Brain pericyte (primary cell): ENCODE data around the gene BATF3.

Source experiments
- DNase-seq: peaks from one replicate; pipeline ENCODE4 v3.0.0-alpha.2; 2012; ENCODE audit warnings: low read depth, low spot score

Gene BATF3

DNA sequence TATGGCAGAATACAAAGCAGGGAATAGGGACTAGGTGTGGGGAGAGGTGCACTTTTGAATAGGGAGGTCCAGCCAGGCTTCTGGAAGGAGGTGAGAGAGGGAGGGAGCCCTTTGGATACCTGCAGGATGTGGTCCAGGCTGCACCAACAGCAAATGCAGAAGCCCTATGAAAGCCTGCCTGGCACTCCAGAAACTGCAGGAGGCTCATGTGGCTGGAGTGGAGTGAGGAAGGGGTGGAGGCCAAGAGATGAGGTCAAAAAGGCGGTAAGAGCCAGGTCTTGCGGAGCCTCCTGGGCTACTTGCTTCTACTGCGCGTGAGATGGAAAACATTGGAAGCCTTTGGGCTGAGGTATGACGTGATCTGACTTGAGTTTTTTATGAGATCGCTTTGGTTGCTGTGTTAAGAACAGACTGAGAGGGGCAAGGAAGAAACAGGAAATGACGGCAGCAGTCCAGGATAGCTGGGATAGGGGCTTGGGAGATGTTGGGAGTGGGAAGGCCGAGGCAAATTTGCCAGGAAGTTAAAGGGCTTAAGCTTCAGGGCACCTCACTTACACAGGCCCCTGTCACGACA lies 4.4 kb upstream of the BATF3 start:
- DNase-seq: no peak

DNA sequence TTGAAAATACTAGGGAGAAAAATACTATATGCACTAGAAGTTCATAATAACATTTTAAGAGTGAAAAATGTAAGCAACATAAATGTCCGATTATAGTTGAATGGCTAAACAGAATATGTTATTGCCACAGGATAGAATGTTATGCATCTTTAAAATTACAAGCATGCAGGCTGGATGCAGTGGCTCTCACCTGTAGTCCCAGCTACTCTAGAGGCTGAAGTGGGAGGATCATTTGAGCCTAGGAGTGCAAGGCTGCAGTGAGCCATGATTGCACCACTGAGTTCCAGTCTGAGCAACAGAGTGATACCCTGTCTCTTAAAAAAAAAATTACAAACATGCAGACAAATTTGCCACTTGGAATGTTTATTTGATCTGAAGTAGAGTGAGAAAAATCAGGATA lies 3.0 kb upstream of the BATF3 start:
- DNase-seq: no peak

DNA sequence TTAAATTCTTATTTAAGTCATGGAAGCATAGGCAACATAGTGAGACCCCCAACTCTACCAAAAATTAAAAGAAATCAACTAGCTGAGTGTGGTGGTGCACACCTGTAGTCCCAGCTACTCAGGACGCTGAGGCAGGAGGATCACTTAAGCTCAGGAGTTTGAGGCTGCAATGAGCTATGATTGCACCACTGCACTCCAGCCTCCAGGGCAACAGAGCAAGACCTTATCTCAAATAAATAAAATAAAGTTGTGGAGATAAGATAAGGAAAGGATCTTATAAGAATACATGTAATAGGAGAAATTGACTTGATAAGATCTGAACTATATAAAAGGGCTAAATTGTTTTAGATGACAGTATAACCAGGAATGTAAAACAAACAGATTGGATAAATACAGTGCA lies 2.3 kb upstream of the BATF3 start:
- no peak for DNase-seq

DNA sequence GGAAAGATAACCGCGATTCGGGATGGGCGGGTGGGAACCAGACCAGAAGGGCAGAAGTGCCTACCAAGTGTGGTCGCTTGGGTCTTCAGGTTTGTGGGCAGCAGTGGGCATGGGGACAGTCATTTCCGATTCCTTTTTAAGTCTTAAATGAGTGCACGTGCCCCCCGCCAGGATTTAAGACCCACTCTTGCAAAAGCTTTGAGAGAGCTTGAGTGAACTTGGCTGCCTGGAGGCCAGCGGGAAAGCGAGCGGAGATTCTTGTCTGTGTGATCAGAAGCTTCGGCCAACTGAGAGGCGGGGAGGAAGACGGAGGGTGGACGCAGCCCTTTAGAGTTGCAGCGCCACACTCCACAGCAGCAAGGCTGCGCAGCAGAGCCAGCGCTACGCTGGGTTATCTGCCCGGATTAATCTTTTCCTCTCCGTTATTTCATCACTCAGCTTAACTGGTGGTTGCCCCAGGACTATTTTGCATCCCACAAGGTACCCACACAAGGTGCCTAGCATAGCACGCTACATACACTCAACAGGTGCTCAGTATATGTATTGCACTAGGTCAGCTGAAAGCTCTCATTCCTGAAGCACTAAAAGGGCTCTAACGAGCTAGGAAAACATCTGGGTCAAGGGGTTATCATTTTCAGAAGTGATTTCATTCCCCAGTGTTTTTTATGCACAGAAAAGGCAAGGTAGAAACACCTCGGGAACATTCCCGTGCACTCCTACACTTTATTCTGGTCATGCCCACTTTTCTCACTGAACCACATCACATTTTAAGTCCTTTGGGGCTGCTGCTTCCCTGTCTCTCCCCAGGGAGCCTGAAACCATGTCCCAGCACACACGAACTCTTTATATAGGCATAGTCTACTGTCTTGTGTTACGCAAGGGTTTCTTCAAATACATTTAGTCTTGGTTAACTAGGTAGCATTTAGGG lies 1.5 kb upstream of the BATF3 start:
- DNase-seq: no peak

DNA sequence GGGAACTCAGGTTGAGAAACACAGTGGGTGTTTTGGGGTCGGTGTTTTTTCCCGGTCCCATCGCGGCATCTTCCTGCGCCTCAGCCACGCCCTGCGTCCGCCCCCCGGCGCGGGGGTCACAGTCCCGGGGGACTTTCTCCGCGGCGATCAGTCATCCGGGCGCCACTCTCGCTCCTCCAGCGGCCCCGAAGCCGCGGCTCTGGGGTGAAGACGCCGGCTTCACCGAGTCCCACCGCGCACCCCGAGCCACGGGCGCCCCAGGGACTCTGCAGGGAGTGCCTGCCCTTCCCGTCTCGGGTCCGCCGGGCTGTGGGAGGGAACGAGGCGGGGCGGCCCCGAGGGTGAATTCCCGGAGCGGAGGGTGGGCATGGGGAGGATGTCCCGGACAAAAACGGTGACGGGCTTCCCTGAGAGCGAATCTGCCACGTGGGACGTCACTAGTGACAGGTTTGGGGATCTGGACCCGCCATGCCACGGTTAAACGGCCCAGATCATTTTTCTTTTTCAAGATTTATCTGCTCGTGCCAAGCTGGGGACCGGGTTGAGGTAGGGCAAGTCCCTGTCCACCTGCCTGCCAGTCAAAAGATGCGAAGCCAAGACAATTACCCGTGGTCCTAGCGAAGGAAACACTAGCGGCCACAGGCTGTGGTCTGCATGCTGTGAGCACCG lies 717 bp upstream of the BATF3 start:
- DNase-seq: no peak

DNA sequence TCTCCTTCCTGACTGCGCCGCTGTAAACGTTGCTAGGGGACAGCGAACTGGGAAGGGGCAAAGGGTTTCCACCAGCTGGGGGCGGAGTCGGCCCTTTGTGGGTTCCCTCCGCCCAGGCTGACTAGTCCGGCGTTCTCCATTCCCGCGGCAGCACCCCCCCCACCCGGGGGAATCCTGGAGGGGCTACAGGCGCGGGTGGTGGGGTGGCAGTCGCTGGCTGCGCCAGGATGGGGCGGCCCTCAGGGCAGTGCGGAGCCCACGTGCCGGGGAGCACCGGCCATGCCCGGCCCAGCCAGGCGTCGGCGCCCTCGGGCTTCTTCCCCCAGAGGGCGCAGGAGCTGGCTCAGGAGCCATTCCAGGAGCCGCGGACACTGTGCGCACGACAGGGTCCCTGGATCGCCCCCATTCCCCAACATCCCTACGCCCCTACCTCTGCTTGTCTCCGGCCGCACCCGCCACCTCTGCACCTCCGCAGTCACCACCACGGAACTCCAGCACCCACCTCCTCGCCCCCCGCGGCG lies 476 bp downstream of the BATF3 start:
- no peak for DNase-seq

DNA sequence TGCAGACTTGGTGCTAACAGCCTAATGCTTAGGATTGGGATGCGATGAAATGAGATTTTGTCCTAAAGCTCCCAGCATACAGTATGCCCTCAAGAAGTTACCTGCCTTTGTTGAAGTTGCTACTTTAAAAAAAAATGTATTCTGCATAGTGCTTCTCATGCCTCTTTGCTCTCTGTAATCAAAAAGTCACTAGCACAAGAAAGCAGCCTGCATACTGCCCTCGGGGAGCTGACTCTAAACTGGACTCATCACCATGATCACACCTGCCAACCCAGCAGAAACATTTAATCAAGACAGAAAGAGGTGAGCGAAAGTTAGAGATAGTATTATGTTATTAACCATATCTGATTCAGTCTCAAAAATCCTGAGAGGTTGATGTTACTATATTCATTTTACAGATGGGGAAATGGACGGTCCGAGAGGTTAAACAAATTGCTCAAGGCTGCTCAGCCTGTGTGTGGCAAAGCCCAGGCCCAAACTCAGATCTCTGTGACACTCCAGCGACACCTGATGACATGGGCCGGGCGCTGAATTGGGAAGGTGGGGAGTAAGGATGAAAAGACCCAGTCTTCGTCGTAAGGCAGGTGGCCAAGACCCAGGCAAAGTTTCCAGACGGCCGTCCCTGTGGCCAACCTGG lies 1.1 kb downstream of the BATF3 start:
- no peak for DNase-seq

DNA sequence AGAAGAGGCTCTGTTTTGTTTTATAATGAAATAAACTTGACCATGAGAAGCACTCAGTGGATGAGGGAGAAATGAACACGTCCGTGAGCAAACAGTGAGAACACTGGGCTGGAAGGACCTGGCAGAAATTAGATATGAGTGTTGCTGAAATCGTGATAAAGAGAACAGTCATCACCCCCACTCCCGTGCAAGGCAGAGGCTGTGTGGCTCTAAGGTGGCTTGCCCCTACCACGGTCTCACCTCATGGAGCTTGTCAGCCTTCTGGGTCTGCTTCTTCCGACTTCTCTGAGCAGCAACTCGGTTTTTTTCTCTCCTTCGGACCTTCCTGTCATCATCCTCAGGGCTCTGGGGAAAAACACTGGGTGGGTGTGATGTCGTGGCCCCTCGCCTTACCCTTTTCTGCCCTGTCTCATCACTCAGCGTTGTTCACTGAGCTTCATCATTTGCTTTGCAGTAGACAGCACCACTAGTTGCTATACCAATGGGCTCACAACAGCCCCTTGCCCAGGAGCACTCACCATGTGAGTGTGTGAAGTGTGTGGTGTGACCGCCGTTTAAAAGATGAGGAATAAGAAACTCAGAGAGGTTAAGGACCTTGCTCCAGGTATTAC lies 2.8 kb downstream of the BATF3 start:
- no peak for DNase-seq

DNA sequence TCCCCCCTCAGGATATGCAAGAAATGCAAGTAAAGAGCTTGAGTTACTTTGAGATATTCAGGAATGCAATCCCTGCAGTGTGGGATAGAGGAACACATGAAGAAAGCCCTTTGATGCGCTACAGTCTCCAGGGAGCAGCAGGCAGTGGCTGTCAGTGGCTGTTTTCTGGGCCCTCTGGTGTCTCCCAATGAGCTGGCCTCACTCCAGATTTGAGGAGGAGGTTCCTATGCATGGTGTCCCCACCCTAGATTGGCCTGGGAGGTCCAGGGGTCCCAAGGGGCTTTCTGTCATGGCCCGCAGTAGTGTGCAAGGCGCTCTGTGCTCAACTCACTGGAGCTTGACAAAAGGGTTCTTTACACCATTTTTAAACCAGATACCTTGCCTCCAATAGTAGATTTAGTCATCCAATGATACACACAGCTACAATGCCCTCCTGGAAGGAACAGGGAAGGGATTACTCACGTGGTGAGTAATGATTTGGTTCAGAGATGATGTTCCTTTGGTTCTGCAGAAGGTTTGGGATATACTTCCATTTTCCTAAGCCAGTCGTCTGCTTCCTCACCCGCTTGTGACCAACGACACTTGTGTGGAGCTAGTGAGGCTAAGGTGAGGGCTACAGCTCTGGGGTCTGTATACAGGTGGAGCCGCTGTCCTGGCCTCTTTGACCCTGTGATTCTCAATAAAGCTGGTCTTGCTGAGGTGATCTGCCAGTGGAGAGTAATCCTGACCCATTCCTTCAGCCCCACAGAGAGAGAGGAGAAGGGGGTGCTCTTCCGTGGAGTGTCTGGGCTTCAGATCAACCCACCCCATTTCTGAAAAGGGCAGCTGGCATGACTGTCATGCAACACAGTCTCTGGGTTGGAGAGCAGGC lies 6.6 kb downstream of the BATF3 start:
- DNase-seq: no peak

DNA sequence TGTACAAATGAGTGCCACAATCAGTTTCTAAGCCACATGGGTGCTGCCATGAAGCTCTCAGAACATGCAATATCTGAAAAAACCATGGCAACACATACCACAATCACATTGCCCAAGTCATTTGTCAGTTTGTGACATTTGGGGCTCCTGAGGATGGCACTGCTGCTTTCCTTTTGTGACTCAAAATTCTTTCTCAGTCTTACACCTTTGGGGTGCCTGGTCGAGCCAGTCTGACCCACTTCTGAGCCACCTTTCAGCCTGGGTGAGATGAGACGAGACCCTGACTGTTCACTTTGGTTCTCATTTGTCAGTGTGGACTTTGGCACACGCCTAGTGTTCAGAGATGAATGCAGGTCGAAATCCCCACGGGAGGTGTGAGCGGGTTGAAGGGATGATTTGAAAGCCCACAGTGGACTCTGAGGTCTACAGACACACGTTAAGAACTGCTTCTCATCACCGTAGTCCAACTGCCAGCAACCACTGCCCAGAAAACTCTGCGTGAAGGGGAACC lies 8.0 kb downstream of the BATF3 start:
- DNase-seq: no peak

DNA sequence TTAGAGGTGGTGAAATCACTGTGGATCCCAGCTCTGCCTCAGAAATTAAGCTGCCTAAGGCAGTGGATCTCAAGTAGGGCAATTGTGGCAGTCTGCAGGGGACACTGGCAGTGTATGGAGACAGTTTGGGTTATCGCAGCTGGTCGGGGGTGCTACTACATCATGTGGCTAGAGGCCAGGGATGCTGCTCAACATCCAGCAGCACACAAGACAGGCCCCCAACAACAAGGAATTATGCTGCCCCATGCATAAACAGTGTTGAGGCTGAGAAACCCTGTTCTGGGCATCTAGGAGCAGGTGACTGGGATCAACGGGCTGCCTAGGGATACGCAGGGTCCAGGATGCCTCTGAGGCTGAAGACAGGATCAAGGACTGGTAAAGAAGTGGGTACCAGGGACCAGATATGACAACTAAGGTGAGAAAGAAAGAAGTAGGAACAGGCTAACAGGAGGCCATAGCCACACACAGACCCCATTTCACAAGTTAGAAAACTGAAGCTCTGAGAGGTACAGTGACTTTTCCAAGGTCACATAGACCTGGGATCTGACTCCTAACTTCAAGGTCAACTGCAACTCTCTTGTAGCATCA lies 8.7 kb downstream of the BATF3 start:
- DNase-seq: no peak

DNA sequence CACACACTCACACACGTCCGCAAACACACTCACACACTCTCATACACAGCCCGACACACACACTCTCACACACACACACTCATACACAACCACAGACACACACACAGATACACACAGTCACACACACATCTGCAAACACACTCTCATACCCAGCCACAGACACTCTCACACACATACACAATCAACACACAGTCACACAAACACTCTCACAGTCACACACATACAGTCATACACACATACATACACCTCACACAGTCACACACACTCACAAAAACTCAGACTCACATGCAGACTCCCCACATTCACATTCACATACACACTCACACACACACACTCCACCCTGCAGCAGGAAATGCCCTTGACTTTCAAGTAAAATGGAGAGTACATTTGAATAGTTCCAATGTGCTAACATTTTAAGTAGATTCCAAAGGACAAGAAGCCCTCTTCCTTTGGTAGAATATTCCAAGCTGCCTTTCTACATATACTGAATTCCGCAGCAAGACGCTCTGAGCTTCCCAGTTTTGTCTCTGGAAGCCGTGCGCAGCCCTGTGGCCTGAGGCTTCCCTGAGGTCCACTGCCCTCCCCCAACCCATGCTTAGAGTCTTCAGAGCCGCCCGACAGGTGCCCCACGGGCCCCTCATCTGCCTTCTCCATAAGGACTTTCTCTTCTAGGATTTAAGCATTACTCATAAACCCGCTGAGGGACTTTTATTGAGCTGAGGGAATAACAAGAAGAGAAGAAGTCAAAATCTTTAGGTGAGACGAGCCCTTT lies 9.7 kb downstream of the BATF3 start:
- no peak for DNase-seq

DNA sequence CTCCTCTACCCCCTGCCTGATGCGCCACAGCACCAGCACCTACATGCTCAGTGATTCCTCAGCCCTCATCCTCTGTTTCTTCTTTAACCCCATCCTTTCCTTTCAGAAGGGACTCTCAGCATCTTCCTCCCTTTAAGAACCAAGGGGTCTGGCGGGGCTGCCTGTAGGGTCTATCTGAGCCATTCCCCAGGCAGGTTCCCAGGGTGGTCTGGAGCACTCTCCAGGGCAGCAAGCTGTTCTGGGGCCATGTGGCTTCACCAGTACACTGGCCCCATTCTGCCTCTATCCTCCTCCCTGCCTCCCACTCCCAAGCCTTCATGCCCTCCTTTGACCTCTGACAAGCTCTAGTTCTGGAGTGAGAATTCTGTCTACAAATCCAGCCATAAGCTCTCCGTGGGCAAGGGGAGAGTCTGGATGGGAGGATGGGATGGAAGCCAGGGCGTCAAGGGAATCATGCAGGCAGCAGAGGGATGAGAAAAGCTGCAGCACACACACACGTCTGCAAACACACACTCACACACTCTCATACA lies 10.4 kb downstream of the BATF3 start:
- DNase-seq: no peak

DNA sequence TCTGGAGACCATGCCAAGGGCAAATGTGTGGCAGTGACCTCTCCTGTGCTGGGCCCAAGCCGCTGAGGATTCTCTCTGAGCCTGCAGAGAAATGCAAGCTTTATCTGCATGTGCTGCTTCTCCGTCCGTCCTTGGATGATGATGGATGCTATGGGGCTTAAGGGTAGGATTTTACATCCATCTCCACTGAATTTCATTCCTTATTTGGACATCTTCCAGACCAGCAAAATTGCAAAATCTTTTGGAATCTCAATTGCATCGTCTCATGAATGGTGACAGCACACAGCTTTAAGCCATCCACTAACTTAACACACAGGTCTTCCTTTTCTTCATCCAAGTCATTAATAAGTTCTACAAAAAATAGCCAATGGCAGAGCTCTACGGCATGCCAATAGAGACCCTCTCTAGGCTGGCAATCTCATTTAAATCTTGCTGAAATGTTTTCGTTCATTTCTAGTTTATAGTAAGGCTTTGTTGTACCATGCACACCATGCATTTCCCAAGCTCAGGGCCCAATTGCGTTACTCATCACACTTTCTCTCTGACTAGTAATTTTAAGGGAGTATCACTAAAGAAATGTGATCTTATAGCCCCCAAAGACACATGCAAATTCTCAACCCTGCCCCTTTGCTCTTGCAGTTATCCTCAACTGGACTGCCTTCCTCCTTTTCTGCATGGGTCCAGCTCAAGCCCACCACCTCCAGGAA lies 11.1 kb downstream of the BATF3 start:
- no peak for DNase-seq

DNA sequence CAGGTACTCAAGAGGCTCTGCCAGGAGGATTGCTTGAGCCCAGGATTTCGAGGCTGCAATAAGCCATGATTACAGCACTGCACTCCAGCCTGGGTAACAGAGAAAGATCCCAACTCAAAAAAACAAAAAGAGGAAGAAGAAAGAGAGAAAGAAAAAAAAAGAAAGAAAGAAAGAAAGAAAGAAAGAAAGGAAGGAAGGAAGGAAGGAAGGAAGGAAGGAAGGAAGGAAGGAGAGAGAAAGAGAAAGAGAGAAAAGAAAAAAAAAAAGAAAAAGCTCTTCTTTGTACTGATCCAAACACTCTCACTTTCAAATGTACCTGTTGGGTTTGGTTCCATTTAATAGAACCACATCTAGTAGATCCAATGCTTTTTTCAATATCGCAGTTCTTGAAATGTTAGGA lies 11.8 kb downstream of the BATF3 start:
- DNase-seq: no peak

DNA sequence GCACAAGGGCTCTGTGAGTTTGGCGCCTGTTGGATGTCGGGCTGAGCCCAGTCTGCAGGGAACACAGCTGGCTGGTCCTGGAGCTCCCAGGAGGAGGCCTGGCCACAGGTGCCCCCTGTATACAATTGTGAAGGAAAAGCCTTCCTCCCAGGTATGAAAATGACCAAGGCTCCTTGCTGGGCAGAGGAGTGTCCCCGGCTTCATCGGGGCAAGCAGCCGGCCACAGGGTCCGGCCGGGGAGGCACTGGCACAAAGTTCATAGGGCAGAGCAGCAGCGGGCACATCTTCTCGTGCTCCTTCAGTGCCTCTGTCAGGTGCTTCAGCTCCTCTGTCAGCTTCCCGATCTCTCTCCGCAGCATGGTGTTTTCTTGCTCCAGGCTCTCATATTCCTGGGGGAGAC lies 13.0 kb downstream of the BATF3 start:
- DNase-seq: no peak

DNA sequence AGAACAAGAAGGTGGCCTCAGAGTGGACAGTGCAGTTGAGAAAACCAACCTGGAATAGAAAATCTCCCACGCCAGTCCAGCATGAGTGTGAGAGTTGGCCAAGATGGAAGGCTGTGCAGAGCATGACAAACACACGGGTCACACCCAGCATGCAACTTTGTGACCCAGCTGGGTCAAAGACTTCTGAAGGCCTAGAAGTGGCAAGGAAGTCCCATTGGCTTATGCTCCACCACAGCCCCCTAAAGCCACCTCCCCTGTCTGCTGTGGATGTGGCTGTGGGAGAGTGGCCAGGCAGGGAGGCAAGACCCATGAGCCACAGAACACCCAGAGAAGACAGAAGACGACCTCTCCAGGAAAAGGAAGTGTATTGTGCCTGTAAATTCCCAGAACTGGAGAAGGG lies 13.6 kb downstream of the BATF3 start:
- no peak for DNase-seq

DNA sequence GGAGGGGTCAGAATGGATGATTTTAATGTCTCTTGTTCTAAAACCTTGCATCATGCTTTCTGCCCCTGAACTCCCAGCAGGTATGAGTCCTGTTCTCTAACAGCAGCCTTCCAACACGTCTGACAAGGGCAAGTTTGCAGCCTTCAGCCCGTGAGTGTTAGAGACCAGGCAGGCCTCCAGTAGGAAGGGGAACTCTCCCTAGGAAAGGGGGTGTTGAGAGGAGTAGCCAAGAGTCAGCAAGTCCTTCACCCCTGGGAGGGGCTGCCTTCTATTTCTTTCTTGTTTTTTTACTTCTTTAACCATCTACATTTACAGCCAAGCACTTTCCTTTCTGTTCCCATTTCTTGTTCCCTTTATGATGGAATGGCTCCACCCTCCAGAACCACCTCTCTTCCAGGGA lies 14.2 kb downstream of the BATF3 start:
- no peak for DNase-seq
